RWPE2 (cell line): ENCODE data around the gene TRMT2A.
"Not testable (repeated sequence)": the region's sequence is repeated elsewhere in the genome, so short reads cannot be mapped to it uniquely, and the experiment has no call there.

ENCODE experiments used
- ATAC-seq: fragments of 200-7000 bp; cut with Tn5 transposase; 3 replicates; pipeline ENCODE4 v1.9.1; 2021; ENCODE audit warnings: low read depth
- DNase-seq: peaks from one replicate; pipeline ENCODE4 v3.0.0-alpha.2; 2020; ENCODE audit warnings: low spot score
- H3K27ac ChIP-seq: fragments of 450-650 bp; 2 replicates; pipeline ENCODE4 v1.5.1; 2017; ENCODE audit warnings: mild to moderate bottlenecking; ENCODE audit not compliant: poor library complexity, severe bottlenecking
- H3K27me3 ChIP-seq: fragments of 250-450 bp; sonication (Bioruptor Pico); 2 replicates; pipeline ENCODE4 v1.5.1; 2021; ENCODE audit warnings: mild to moderate bottlenecking, moderate library complexity; ENCODE audit not compliant: insufficient read depth, poor library complexity, severe bottlenecking
- H3K36me3 ChIP-seq: fragments of 250-450 bp; sonication (Bioruptor Pico); 2 replicates; pipeline ENCODE4 v1.5.1; 2020; ENCODE audit warnings: low read depth, mild to moderate bottlenecking, moderate library complexity
- H3K4me1 ChIP-seq: fragments of 250-450 bp; sonication (Bioruptor Pico); 2 replicates; pipeline ENCODE4 v1.5.1; 2021; ENCODE audit warnings: mild to moderate bottlenecking, moderate library complexity; ENCODE audit not compliant: insufficient read depth, poor library complexity, severe bottlenecking
- H3K4me3 ChIP-seq: fragments of 250-450 bp; sonication (Bioruptor Pico); 2 replicates; pipeline ENCODE4 v1.5.1; 2021; ENCODE audit warnings: mild to moderate bottlenecking, moderate library complexity; ENCODE audit not compliant: severe bottlenecking
- H3K9me3 ChIP-seq: fragments of 250-450 bp; sonication (Bioruptor Pico); 2 replicates; pipeline ENCODE4 v1.5.1; 2021; ENCODE audit warnings: mild to moderate bottlenecking, moderate library complexity; ENCODE audit not compliant: severe bottlenecking
- TF ChIP-seq, protein P1 (sequence below): fragments of 450-650 bp; IDR thresholded peaks from one replicate; pipeline ENCODE4 v1.5.1; 2017; ENCODE audit warnings: mild to moderate bottlenecking, moderate library complexity; ENCODE audit not compliant: poor library complexity, severe bottlenecking

Gene TRMT2A

GRCh38 chr22:20160041-20160440 lies 43.0 kb upstream of the TRMT2A start:
- TF ChIP-seq, protein P1, sequence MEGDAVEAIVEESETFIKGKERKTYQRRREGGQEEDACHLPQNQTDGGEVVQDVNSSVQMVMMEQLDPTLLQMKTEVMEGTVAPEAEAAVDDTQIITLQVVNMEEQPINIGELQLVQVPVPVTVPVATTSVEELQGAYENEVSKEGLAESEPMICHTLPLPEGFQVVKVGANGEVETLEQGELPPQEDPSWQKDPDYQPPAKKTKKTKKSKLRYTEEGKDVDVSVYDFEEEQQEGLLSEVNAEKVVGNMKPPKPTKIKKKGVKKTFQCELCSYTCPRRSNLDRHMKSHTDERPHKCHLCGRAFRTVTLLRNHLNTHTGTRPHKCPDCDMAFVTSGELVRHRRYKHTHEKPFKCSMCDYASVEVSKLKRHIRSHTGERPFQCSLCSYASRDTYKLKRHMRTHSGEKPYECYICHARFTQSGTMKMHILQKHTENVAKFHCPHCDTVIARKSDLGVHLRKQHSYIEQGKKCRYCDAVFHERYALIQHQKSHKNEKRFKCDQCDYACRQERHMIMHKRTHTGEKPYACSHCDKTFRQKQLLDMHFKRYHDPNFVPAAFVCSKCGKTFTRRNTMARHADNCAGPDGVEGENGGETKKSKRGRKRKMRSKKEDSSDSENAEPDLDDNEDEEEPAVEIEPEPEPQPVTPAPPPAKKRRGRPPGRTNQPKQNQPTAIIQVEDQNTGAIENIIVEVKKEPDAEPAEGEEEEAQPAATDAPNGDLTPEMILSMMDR = no peak
- Histone ChIP-seq H3K36me3 (no peaks in the 10 kb centered on the region), H3K4me1 (no peaks in the 10 kb centered on the region), H3K9me3 (no peaks in the 10 kb centered on the region), H3K27me3 (no peaks in the 10 kb centered on the region), H3K27ac (no peak overlapping the region), H3K4me3 (no peak overlapping the region)
- DNase-seq (no peak), ATAC-seq (no peak)

DNA sequence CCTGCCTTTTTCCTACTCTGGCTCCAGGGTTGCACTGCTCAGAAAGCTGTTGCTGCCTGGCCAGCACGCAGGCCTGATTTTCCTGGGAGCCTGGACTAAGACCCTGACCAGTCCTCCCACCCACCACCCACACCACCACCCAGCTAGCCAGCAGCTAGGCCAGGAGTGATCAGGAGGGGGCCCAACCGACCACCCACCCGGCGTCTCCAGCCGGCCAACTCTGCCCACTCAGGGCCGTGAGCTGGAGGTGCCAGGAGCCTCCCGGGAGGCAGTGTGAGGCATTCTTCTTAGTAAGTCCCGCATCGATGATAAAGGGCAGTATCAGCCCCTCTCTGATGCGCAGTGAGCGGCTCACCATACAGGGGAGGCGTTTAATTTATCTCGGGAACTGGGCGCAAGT lies 42.5 kb upstream of the TRMT2A start:
- ATAC-seq, H3K36me3 ChIP-seq, DNase-seq, H3K4me1 ChIP-seq, H3K27me3 ChIP-seq, H3K27ac ChIP-seq, H3K4me3 ChIP-seq, H3K9me3 ChIP-seq: not testable (repeated sequence)

GRCh38 chr22:20159076-20159475 lies 42.0 kb upstream of the TRMT2A start:
- no peaks in the 10 kb centered on the region for H3K9me3 ChIP-seq
- TF ChIP-seq, protein P1 = no peak
- H3K4me1 ChIP-seq = no peaks in the 10 kb centered on the region
- H3K36me3 ChIP-seq = no peaks in the 10 kb centered on the region
- no peaks in the 10 kb centered on the region for H3K27me3 ChIP-seq
- H3K4me3 ChIP-seq = no peak overlapping the region
- no peak overlapping the region for H3K27ac ChIP-seq
- DNase-seq (no peak), ATAC-seq (no peak)

- no peaks in the 10 kb centered on the region for H3K4me1 ChIP-seq
- no peak overlapping the region for H3K27ac ChIP-seq
- no peaks in the 10 kb centered on the region for H3K27me3 ChIP-seq
- H3K9me3 ChIP-seq = no peaks in the 10 kb centered on the region
- DNase-seq (no peak), ATAC-seq (no peak)
- TF ChIP-seq, protein P1 = no peak
- no peak overlapping the region for H3K4me3 ChIP-seq
- no peaks in the 10 kb centered on the region for H3K36me3 ChIP-seq
These were observed 41.5 kb upstream of the TRMT2A start for GRCh38 chr22:20158391-20159036.

- Histone ChIP-seq H3K27ac (no peak overlapping the region), H3K4me1 (no peaks in the 10 kb centered on the region), H3K9me3 (no peaks in the 10 kb centered on the region), H3K27me3 (no peaks in the 10 kb centered on the region), H3K4me3 (no peak overlapping the region), H3K36me3 (no peaks in the 10 kb centered on the region)
- DNase-seq = no peak
- TF ChIP-seq, protein P1 = no peak
- no peak; the same call in 2 of the 3 replicates for ATAC-seq
These were observed 40.6 kb upstream of the TRMT2A start for GRCh38 chr22:20157430-20158183.
